Measurements from ENCODE around the gene SH3PXD2A.

DNA sequence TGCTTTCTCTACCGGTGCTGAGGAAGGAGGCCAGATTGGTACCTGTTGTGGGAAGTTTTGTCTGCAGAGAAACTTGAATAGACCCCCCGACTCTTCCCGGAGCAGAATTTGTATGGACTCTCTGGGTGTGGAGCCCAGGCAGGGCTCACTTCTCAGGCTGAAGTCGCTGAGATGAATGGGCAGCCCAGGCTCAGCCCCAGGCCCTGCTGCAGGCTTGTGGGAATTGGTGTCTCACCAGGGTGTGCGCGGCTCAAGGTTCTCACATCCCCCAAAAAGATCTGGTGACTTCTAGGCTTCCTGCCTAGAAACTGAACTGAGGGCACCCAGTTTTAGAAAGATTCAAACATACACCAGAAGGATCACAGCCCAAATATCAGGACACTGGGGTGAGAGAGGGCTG, 258.4 kb downstream of the SH3PXD2A start:
- TF ChIP-seq, protein P1, sequence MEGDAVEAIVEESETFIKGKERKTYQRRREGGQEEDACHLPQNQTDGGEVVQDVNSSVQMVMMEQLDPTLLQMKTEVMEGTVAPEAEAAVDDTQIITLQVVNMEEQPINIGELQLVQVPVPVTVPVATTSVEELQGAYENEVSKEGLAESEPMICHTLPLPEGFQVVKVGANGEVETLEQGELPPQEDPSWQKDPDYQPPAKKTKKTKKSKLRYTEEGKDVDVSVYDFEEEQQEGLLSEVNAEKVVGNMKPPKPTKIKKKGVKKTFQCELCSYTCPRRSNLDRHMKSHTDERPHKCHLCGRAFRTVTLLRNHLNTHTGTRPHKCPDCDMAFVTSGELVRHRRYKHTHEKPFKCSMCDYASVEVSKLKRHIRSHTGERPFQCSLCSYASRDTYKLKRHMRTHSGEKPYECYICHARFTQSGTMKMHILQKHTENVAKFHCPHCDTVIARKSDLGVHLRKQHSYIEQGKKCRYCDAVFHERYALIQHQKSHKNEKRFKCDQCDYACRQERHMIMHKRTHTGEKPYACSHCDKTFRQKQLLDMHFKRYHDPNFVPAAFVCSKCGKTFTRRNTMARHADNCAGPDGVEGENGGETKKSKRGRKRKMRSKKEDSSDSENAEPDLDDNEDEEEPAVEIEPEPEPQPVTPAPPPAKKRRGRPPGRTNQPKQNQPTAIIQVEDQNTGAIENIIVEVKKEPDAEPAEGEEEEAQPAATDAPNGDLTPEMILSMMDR (conservative IDR thresholded peaks at IDR 0.05; ENCODE audit: low read depth, low read length): no peak
- TF ChIP-seq ELK1 (IDR thresholded peaks at IDR 0.05; ENCODE audit: borderline replicate concordance, low read depth, low read length) (no peak), POLR2A (IDR thresholded peaks at IDR 0.05; ENCODE audit: low read depth, low read length) (no peak), NFE2L2 (IDR thresholded peaks at IDR 0.05; ENCODE audit: low read depth, low read length) (no peak), MAFK (IDR thresholded peaks at IDR 0.05; ENCODE audit: low read depth, low read length) (no peak), MXI1 (IDR thresholded peaks at IDR 0.05; ENCODE audit: borderline replicate concordance, low read depth, low read length) (no peak), RCOR1 (IDR thresholded peaks at IDR 0.05; ENCODE audit: insufficient replicate concordance, low read length) (no peak), CHD1 (IDR thresholded peaks at IDR 0.05; ENCODE audit: low read depth, low read length) (no peak), RAD21 (IDR thresholded peaks at IDR 0.05; ENCODE audit: low read length) (no peak), BHLHE40 (IDR thresholded peaks at IDR 0.05; ENCODE audit: low read depth, low read length) (no peak), MAZ (IDR thresholded peaks at IDR 0.05; ENCODE audit: borderline replicate concordance, low read depth, low read length) (no peak), CEBPB (IDR thresholded peaks at IDR 0.05; ENCODE audit: low read depth, low read length) (no peak)
- TF ChIP-seq, protein P2, sequence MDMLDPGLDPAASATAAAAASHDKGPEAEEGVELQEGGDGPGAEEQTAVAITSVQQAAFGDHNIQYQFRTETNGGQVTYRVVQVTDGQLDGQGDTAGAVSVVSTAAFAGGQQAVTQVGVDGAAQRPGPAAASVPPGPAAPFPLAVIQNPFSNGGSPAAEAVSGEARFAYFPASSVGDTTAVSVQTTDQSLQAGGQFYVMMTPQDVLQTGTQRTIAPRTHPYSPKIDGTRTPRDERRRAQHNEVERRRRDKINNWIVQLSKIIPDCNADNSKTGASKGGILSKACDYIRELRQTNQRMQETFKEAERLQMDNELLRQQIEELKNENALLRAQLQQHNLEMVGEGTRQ (IDR thresholded peaks at IDR 0.05; ENCODE audit: low read depth, low read length): no peak
